ENCODE data around the gene BFAR. TPM values are rescaled to one million over a fixed set of nuclear protein-coding genes. Genes with fewer than 3 reads are reported as not detected.

BFAR gene, protein sequence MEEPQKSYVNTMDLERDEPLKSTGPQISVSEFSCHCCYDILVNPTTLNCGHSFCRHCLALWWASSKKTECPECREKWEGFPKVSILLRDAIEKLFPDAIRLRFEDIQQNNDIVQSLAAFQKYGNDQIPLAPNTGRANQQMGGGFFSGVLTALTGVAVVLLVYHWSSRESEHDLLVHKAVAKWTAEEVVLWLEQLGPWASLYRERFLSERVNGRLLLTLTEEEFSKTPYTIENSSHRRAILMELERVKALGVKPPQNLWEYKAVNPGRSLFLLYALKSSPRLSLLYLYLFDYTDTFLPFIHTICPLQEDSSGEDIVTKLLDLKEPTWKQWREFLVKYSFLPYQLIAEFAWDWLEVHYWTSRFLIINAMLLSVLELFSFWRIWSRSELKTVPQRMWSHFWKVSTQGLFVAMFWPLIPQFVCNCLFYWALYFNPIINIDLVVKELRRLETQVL
- total RNA-seq (48.4 TPM), polyA plus RNA-seq (10 to 100 TPM; 48.0 to 52.8 (median 51.4) TPM)

DNA sequence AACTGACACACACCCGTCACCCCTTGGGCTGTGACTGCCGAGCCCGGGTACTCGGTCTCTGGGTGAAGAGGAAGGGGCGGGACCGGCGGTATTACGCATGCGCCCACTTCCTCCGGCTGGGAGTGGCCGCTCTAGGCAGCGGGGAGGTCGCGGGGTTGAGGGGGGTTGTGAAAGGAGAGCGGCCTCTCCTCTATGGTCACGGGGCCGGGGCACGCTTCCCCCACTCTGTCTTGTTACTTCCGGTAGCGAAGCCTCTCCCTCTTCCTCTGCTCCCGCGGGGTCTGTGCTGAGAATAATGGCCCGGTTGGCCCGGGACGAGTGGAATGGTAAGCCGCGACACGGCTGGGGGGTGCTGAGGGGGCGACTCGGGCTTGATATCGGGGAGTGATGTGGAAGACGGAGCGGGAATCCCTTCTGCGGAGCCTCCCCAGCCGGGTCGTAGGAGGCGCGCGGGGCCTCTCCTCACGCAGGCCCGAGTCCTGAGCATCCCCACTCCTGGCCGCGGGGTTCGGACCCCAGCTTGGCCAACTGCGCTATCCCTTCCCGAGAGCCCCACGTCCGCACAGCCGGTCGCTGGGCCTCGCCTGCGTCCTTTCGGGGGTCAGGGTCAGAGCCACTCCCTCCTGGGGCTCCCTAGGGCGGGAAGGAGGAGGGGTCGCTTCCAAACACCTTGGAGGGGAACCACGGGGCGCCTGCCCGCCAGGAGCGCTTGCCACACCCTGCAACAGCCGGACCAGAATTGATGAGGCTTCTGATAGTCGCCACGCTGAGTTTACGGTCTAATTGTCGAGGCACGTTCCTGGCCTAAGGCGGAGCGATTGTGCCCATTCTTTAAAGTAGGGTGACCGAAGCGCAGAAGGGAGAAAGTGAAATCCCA is at the start of gene BFAR:
TSS of gene BFAR (plus strand) at position 259 of the 877 bp plus-strand sequence. CDS start 11,396 bp downstream, outside the sequence.
- peaks cover 68% of the 10 kb centered on the region for H3K4me1 ChIP-seq (ENCODE audit: control insufficient read depth, insufficient read depth, low read length, poor library complexity, severe bottlenecking)
- H3K4me1 Mint-ChIP-seq = peaks cover 37 to 81% (median 55%) of the 10 kb centered on the region in 4 donors
- no peaks in the 10 kb centered on the region for H3K36me3 Mint-ChIP-seq

DNA sequence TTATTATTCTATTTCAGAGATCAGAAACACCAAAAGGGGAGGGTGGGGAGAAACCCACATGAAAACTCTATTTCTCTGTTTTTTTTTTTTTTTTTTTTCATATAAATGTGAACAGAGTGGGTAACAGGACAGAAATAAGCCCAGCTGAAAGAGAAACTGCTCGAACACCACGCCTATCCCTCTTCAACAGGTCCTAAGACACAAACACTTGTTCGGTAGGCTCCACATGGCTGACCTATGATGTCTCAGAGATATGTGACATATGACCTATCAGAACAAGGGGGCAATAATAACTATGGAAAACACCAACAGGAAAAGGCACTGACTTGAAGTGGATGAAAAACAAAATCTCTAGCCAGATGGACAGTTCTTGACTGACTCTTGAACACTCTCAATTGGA is 47.5 kb upstream of the BFAR start:
- Histone ChIP-seq H3K4me1 (ENCODE audit: control insufficient read depth, insufficient read depth, low read length, poor library complexity, severe bottlenecking) (no peaks in the 10 kb centered on the region), H3K36me3 (ENCODE audit: control insufficient read depth, insufficient read depth, low read length) (peaks cover 70% of the 10 kb centered on the region), H3K4me3 (ENCODE audit: low read depth, low read length) (no peak overlapping the region), H3K27ac (ENCODE audit: insufficient read depth, low read length, poor library complexity, severe bottlenecking) (no peak overlapping the region), H3K27me3 (ENCODE audit: control insufficient read depth, insufficient read depth, low read length) (no peaks in the 10 kb centered on the region), H3K9me3 (ENCODE audit: control insufficient read depth in 2 of 2, low read length in 2 of 2) (no peaks in the 10 kb centered on the region)
- ATAC-seq (ENCODE audit: low read depth in 2 of 2) (no peak), DNase-seq (peak in 1 of 3 donors; percentile 12)
- Mint-ChIP-seq H3K36me3 (peaks cover 38% of the 10 kb centered on the region), H3K27ac (peak overlapping the region in 1 of 3 donors; percentile 69), H3K9me3 (peaks cover 0 to 1% (median 0%) of the 10 kb centered on the region in 7 donors), H3K4me3 (no peak overlapping the region), H3K27me3 (no peaks in the 10 kb centered on the region), H3K4me1 (peaks cover 7 to 15% (median 11%) of the 10 kb centered on the region in 4 donors)

More for the DNA sequence above, at the start of gene BFAR:
- Histone ChIP-seq H3K27ac (ENCODE audit: insufficient read depth, low read length, poor library complexity, severe bottlenecking) (peak within 1 kb of the TSS; percentile 92), H3K36me3 (ENCODE audit: control insufficient read depth, insufficient read depth, low read length) (peaks cover 4% of the 10 kb centered on the region), H3K27me3 (ENCODE audit: control insufficient read depth, insufficient read depth, low read length) (no peaks in the 10 kb centered on the region), H3K9me3 (ENCODE audit: control insufficient read depth in 2 of 2, low read length in 2 of 2) (no peaks in the 10 kb centered on the region), H3K4me3 (ENCODE audit: low read depth, low read length) (peak within 1 kb of the TSS; percentile 88)
- peak within 1 kb of the TSS; percentile 97 to 99 (median 98) for H3K27ac Mint-ChIP-seq
- peak; percentile 82 to 84 for ATAC-seq (ENCODE audit: low read depth in 2 of 2)
- peak within 1 kb of the TSS; percentile 96 to 100 (median 100) for H3K4me3 Mint-ChIP-seq
- H3K27me3 Mint-ChIP-seq = peaks cover 4% of the 10 kb centered on the region
- H3K9me3 Mint-ChIP-seq = peaks cover 0 to 4% (median 0%) of the 10 kb centered on the region in 7 donors
- DNase-seq = peak; percentile 99

DNA sequence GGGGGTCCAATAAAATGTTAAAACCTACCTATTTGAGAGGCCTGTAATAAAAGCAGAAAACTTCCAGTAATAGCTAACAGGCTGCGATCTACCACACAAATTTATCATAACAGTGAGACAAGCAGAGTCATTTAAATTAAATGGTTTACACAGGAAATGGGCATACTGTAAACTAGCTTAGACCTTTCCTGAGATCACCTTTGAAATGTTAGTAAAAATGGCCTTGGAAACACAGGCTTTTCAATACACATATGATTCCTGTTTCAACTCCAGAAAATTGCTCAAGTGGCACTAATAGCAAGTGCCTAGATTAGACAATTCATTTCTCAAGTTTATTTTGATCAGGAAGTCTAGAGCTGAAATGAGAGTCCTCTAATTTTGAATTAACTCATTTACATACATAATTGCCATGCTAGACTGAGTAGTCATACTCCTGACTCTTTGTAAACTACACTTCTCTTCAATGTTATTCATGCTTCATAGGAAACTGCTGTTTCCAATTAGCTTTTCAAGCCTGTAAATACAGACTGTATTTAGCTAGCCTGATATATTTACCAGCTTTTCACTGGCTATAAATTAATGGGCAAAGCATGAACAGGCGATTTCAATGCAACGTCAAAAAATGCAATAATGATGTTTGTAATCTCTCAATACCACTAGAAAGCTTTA is 46.0 kb upstream of the BFAR start:
- Histone ChIP-seq H3K36me3 (ENCODE audit: control insufficient read depth, insufficient read depth, low read length) (peaks cover 67% of the 10 kb centered on the region), H3K27me3 (ENCODE audit: control insufficient read depth, insufficient read depth, low read length) (no peaks in the 10 kb centered on the region), H3K27ac (ENCODE audit: insufficient read depth, low read length, poor library complexity, severe bottlenecking) (no peak overlapping the region), H3K4me1 (ENCODE audit: control insufficient read depth, insufficient read depth, low read length, poor library complexity, severe bottlenecking) (no peaks in the 10 kb centered on the region), H3K9me3 (ENCODE audit: control insufficient read depth in 2 of 2, low read length in 2 of 2) (no peaks in the 10 kb centered on the region), H3K4me3 (ENCODE audit: low read depth, low read length) (no peak overlapping the region)
- Mint-ChIP-seq H3K4me3 (no peak overlapping the region), H3K27ac (peak overlapping the region in 1 of 3 donors; percentile 65), H3K9me3 (peaks cover 0 to 1% (median 0%) of the 10 kb centered on the region in 7 donors), H3K4me1 (peaks cover 7 to 15% (median 11%) of the 10 kb centered on the region in 4 donors), H3K36me3 (peaks cover 42% of the 10 kb centered on the region), H3K27me3 (no peaks in the 10 kb centered on the region)
- ATAC-seq (ENCODE audit: low read depth in 2 of 2) (no peak), DNase-seq (no peak)

DNA sequence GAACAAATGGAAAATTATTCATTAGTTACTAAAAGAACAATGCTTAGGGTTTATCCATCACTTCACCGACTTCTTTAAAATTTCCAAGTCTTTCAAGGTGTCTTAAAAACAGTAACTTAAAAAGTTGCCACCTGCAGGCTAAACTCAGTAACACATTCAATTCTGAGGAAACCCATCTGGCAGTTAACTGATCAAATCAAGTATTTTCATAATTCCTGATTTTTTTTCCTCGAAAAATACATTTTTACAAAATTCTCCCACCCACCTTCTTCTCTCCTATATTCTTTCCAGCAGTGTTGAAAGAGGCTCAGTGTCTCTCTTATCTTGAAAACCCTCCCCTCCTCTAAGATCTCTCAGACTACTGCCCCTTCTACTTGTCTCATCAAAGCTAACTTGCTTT is 32.6 kb upstream of the BFAR start:
- no peak for ATAC-seq (ENCODE audit: low read depth in 2 of 2)
- H3K4me1 Mint-ChIP-seq = peaks cover 0 to 5% (median 5%) of the 10 kb centered on the region in 4 donors
- no peaks in the 10 kb centered on the region for H3K9me3 ChIP-seq (ENCODE audit: control insufficient read depth in 2 of 2, low read length in 2 of 2)
- H3K27me3 Mint-ChIP-seq = no peaks in the 10 kb centered on the region
- H3K36me3 Mint-ChIP-seq = peaks cover 48% of the 10 kb centered on the region
- no peak overlapping the region for H3K27ac ChIP-seq (ENCODE audit: insufficient read depth, low read length, poor library complexity, severe bottlenecking)
- no peaks in the 10 kb centered on the region for H3K27me3 ChIP-seq (ENCODE audit: control insufficient read depth, insufficient read depth, low read length)
- no peak overlapping the region for H3K27ac Mint-ChIP-seq
- H3K4me3 Mint-ChIP-seq = no peak overlapping the region
- no peaks in the 10 kb centered on the region for H3K4me1 ChIP-seq (ENCODE audit: control insufficient read depth, insufficient read depth, low read length, poor library complexity, severe bottlenecking)
- H3K4me3 ChIP-seq (ENCODE audit: low read depth, low read length) = no peak overlapping the region
- H3K36me3 ChIP-seq (ENCODE audit: control insufficient read depth, insufficient read depth, low read length) = peaks cover 62% of the 10 kb centered on the region
- peak in 2 of 3 donors; percentile 14 to 37 for DNase-seq
- no peaks in the 10 kb centered on the region for H3K9me3 Mint-ChIP-seq

DNA sequence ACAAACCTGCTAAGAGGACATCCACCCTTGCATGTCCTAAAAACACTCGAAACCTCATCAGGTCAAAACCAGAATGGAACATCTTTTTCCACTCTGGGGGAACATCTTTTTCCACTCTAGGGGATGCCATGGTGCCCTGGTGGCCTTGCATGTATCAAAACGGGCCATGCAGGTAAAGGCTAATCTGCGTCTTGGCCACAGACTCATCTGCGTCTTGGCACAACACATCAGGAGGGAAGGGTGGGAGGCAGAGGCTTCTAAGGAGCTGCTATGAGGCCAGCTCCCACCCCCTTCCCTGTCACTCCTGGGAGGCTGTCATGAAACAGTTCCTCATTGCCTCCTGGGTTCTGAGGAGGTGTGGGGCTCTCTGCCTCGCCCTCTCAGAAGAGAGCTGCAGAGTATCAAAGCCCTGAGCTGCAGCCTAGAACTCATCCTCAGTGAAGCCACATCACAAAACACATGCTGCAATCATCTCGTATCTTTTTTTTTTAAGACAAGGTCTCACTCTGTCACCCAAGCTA is 30.2 kb upstream of the BFAR start:
- Mint-ChIP-seq H3K9me3 (no peaks in the 10 kb centered on the region), H3K27ac (peak overlapping the region in 1 of 3 donors; percentile 3), H3K27me3 (no peaks in the 10 kb centered on the region), H3K4me3 (no peak overlapping the region), H3K4me1 (peaks cover 0 to 5% (median 5%) of the 10 kb centered on the region in 4 donors), H3K36me3 (peaks cover 48% of the 10 kb centered on the region)
- H3K9me3 ChIP-seq (ENCODE audit: control insufficient read depth in 2 of 2, low read length in 2 of 2) = no peaks in the 10 kb centered on the region
- H3K4me3 ChIP-seq (ENCODE audit: low read depth, low read length) = no peak overlapping the region
- H3K4me1 ChIP-seq (ENCODE audit: control insufficient read depth, insufficient read depth, low read length, poor library complexity, severe bottlenecking) = no peaks in the 10 kb centered on the region
- DNase-seq (no peak), ATAC-seq (ENCODE audit: low read depth in 2 of 2) (no peak)
- H3K36me3 ChIP-seq (ENCODE audit: control insufficient read depth, insufficient read depth, low read length) = peaks cover 75% of the 10 kb centered on the region
- no peaks in the 10 kb centered on the region for H3K27me3 ChIP-seq (ENCODE audit: control insufficient read depth, insufficient read depth, low read length)
- H3K27ac ChIP-seq (ENCODE audit: insufficient read depth, low read length, poor library complexity, severe bottlenecking) = no peak overlapping the region

DNA sequence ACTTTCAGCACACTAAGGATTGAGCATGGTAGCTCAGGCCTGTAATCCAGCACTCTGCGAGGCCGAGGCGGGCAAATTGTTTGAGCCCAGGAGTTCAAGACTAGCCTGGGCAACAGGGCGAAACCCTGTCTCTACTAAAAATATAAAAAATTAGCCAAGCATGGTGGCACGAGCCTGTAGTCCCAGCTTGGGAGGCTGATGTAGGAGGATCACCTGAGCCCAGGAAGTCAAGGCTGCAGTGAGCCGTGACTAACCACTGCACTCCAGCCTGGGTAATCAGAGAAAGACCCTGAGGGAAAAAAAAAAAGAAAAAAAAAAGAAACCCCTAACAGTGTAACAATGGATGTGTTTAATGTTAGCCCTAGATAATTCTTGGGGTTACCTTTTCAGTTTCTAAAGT is 26.6 kb upstream of the BFAR start:
- no peak overlapping the region for H3K4me3 ChIP-seq (ENCODE audit: low read depth, low read length)
- H3K36me3 Mint-ChIP-seq = peaks cover 43% of the 10 kb centered on the region
- no peaks in the 10 kb centered on the region for H3K9me3 ChIP-seq (ENCODE audit: control insufficient read depth in 2 of 2, low read length in 2 of 2)
- ATAC-seq (ENCODE audit: low read depth in 2 of 2) (no peak), DNase-seq (no peak)
- H3K36me3 ChIP-seq (ENCODE audit: control insufficient read depth, insufficient read depth, low read length) = peaks cover 79% of the 10 kb centered on the region
- H3K4me3 Mint-ChIP-seq = no peak overlapping the region
- H3K9me3 Mint-ChIP-seq = no peaks in the 10 kb centered on the region
- H3K27ac ChIP-seq (ENCODE audit: insufficient read depth, low read length, poor library complexity, severe bottlenecking) = no peak overlapping the region
- no peaks in the 10 kb centered on the region for H3K27me3 Mint-ChIP-seq
- no peaks in the 10 kb centered on the region for H3K4me1 ChIP-seq (ENCODE audit: control insufficient read depth, insufficient read depth, low read length, poor library complexity, severe bottlenecking)
- H3K4me1 Mint-ChIP-seq = peaks cover 0 to 6% (median 3%) of the 10 kb centered on the region in 4 donors
- H3K27ac Mint-ChIP-seq = peak overlapping the region in 1 of 3 donors; percentile 32
- no peaks in the 10 kb centered on the region for H3K27me3 ChIP-seq (ENCODE audit: control insufficient read depth, insufficient read depth, low read length)

DNA sequence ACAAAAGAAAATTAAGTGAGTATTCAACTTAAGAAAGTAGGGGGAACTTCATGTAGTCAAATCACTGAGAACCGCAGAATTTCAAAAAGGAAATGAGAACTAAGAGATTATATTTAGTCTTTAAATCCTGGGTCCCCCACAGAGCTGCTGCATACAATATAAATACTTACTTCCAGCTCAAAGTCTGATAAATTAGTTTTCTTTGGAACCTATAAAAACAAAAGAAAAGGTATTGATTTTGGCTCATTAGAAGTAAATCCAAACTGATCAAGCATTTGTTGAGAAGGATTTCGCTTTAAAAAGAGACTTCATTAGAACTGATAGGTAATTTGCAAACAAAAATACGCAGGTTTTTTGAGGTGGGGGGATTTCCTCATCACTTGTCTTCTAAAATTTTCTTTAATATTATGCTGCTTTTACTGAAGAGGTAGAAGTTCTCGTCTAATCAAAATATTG is 24.6 kb upstream of the BFAR start:
- no peak overlapping the region for H3K27ac ChIP-seq (ENCODE audit: insufficient read depth, low read length, poor library complexity, severe bottlenecking)
- no peaks in the 10 kb centered on the region for H3K9me3 Mint-ChIP-seq
- H3K9me3 ChIP-seq (ENCODE audit: control insufficient read depth in 2 of 2, low read length in 2 of 2) = no peaks in the 10 kb centered on the region
- H3K36me3 Mint-ChIP-seq = peaks cover 36% of the 10 kb centered on the region
- no peaks in the 10 kb centered on the region for H3K27me3 ChIP-seq (ENCODE audit: control insufficient read depth, insufficient read depth, low read length)
- no peak overlapping the region for H3K4me3 Mint-ChIP-seq
- no peak for DNase-seq
- peaks cover 0 to 7% (median 2%) of the 10 kb centered on the region in 4 donors for H3K4me1 Mint-ChIP-seq
- H3K27me3 Mint-ChIP-seq = no peaks in the 10 kb centered on the region
- no peak for ATAC-seq (ENCODE audit: low read depth in 2 of 2)
- peak overlapping the region in 1 of 3 donors; percentile 26 for H3K27ac Mint-ChIP-seq
- no peaks in the 10 kb centered on the region for H3K4me1 ChIP-seq (ENCODE audit: control insufficient read depth, insufficient read depth, low read length, poor library complexity, severe bottlenecking)
- H3K36me3 ChIP-seq (ENCODE audit: control insufficient read depth, insufficient read depth, low read length) = peaks cover 72% of the 10 kb centered on the region
- H3K4me3 ChIP-seq (ENCODE audit: low read depth, low read length) = no peak overlapping the region
